22Rv1 (cell line): ENCODE data around the gene ZNF286A.

ENCODE experiments used
- ZFX ChIP-seq: fragments of 450-650 bp; IDR thresholded peaks from 2 replicates; pipeline ENCODE4 v1.6.1; 2017; ENCODE audit warnings: antibody characterized with exemption, borderline replicate concordance
- TF ChIP-seq, protein P1 (sequence below): fragments of 450-650 bp; IDR thresholded peaks from 2 replicates; pipeline ENCODE4 v1.5.1; 2017; ENCODE audit warnings: mild to moderate bottlenecking

DNA sequence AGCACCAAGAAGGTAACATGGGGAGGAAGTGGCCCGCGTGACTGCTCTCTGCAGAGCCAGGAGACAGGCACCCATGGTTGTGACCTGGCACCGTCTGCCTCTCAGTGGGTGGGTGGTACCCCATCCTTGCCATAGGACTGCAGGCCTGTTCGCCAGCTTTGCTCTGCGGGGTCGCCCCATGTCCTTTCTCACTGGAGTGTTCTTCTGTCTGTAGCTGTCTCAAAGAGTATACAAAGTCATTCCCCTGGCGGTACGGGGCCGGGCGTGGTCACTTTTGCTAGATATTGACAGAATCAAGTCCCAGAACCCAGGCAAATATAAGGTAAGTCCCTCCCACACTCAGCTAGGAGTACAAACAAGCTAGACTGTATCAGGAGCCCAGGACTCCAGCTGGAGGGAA, 38.5 kb downstream of the ZNF286A start:
- TF ChIP-seq, protein P1, sequence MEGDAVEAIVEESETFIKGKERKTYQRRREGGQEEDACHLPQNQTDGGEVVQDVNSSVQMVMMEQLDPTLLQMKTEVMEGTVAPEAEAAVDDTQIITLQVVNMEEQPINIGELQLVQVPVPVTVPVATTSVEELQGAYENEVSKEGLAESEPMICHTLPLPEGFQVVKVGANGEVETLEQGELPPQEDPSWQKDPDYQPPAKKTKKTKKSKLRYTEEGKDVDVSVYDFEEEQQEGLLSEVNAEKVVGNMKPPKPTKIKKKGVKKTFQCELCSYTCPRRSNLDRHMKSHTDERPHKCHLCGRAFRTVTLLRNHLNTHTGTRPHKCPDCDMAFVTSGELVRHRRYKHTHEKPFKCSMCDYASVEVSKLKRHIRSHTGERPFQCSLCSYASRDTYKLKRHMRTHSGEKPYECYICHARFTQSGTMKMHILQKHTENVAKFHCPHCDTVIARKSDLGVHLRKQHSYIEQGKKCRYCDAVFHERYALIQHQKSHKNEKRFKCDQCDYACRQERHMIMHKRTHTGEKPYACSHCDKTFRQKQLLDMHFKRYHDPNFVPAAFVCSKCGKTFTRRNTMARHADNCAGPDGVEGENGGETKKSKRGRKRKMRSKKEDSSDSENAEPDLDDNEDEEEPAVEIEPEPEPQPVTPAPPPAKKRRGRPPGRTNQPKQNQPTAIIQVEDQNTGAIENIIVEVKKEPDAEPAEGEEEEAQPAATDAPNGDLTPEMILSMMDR: no peak
- TF ChIP-seq ZFX: no peak
